ENCODE data around the gene QPRT. TPM values are rescaled to one million over a fixed set of nuclear protein-coding genes. Genes with fewer than 3 reads are reported as not detected.

QPRT gene
- total and polyA plus RNA-seq, 2 of the 8 experiments (the other 6 are each of a cell fraction or from before 2014, with no cell fraction given), result 89.0 to 102 TPM

- H2BK20ac ChIP-seq (ENCODE audit: low read length), result no peak overlapping the region
- no peak overlapping the region for H2AFZ ChIP-seq (ENCODE audit: low read length)
- WGBS, 2 experiments (ENCODE audit: extremely low coverage in 1 of 2, insufficient coverage in 1 of 2, insufficient read length in 1 of 2, insufficient replicate concordance in 2 of 2, low coverage in 1 of 2, low lambda C conversion rate in 2 of 2, missing lambda C conversion rate in 1 of 2), result 81% methylated on average over 5 of the region's 5 CpGs; no CpG with 5 or more reads in 1 of the 2 experiments
- H3K36me3 ChIP-seq (ENCODE audit: control insufficient read depth in 2 of 4, insufficient read depth in 4 of 4, low read length in 3 of 4), result peaks cover 4 to 43% (median 10%) of the 10 kb centered on the region in 4 experiments; a peak in 6 of 8 replicates
- H2BK12ac ChIP-seq (ENCODE audit: low read depth, low read length), result no peak overlapping the region
- no peak overlapping the region; the same call in 1 of the 2 replicates for H4K8ac ChIP-seq (ENCODE audit: extremely low read depth, insufficient read depth, low read length)
- no peak overlapping the region for H3K4me2 ChIP-seq (ENCODE audit: insufficient read depth in 1 of 2, low read depth in 2 of 2, low read length in 2 of 2)
- ChIA-PET POLR2A (ENCODE audit: partially characterized antibody) (interaction anchor here (0.6 to 26.3 kb wide), 7 partner anchors 11 to 763 kb away, joined by 3 to 490 read pairs (median 3); partner anchors contain the start of gene KIF22), CTCF (ENCODE audit: partially characterized antibody) (interaction anchor here (0.8 to 12.2 kb wide), 9 partner anchors 8 to 72 kb away, joined by 3 to 138 read pairs (median 4); no protein-coding TSS in a partner anchor)
- H3K4me1 ChIP-seq (replicated peaks in 1 of 4; ENCODE audit: control insufficient read depth in 3 of 4, insufficient read depth in 4 of 4, low read length in 3 of 4), result peaks cover 0 to 10% (median 4%) of the 10 kb centered on the region in 4 experiments; a peak in 5 of 7 replicates
- H3K56ac ChIP-seq (replicated peaks; ENCODE audit: insufficient read length, low read depth, low read length), result no peak overlapping the region
- H3K14ac ChIP-seq (ENCODE audit: insufficient read length), result no peak overlapping the region
- H3K23me2 ChIP-seq (ENCODE audit: low read depth, low read length), result no peaks in the 10 kb centered on the region
- H2AK5ac ChIP-seq (ENCODE audit: low read depth, low read length), result no peak overlapping the region
- H3K27ac ChIP-seq (ENCODE audit: low read depth, low read length), result no peak overlapping the region
- H3K23ac ChIP-seq (ENCODE audit: insufficient read length), result no peak overlapping the region
- no peak overlapping the region for H2BK15ac ChIP-seq (ENCODE audit: low read length)
- H2BK5ac ChIP-seq (ENCODE audit: low read depth, low read length), result no peak overlapping the region
- H2BK120ac ChIP-seq (replicated peaks; ENCODE audit: low read depth, low read length), result no peak overlapping the region
- no peaks in the 10 kb centered on the region for H3K27me3 ChIP-seq (replicated peaks in 1 of 4; ENCODE audit: control insufficient read depth in 3 of 4, extremely low read depth in 1 of 4, insufficient read depth in 3 of 4, low read length in 3 of 4)
- H3K4ac ChIP-seq (replicated peaks; ENCODE audit: insufficient read length, low read depth, low read length), result no peak overlapping the region
- no peak for FAIRE-seq
- TF ChIP-seq RFX5 (IDR thresholded peaks at IDR 0.05; ENCODE audit: borderline replicate concordance, low read depth, low read length), result no peak
- no peak for TF ChIP-seq EZH2 (IDR thresholded peaks at IDR 0.05; ENCODE audit: low read depth, low read length, severe bottlenecking)
- TF ChIP-seq KDM1A (IDR thresholded peaks at IDR 0.05; ENCODE audit: borderline replicate concordance, low read length), result no peak
- TF ChIP-seq TBP (IDR thresholded peaks at IDR 0.05; ENCODE audit: low read depth, low read length), result no peak
- TF ChIP-seq NRF1 (IDR thresholded peaks at IDR 0.05; ENCODE audit: low read depth, low read length), result no peak
- H4K5ac ChIP-seq (ENCODE audit: insufficient read length, low read depth, low read length), result no peak overlapping the region
- no peak overlapping the region for H3K4me3 ChIP-seq (ENCODE audit: extremely low read depth in 1 of 4, insufficient read depth in 2 of 4, low read depth in 3 of 4, low read length in 4 of 4)
- peaks cover 0 to 87% of the 10 kb centered on the region in 2 experiments; a peak in 3 of 4 replicates for H3K79me2 ChIP-seq (ENCODE audit: control insufficient read depth in 1 of 2, insufficient read depth in 2 of 2, low read length in 2 of 2)
- DNase-seq (ENCODE audit: low read depth in 1 of 2, low spot score in 2 of 2), result no peak
- H3K18ac ChIP-seq (ENCODE audit: extremely low read depth, low read length), result no peak overlapping the region; the same call in 1 of the 2 replicates
- peaks cover 2% of the 10 kb centered on the region; the same call in 1 of the 2 replicates for H3K79me1 ChIP-seq (ENCODE audit: low read depth, low read length)
- no peaks in the 10 kb centered on the region for H3K9me3 ChIP-seq (ENCODE audit: insufficient read depth in 2 of 2, low read depth in 1 of 2, low read length in 1 of 2)
- H3K9ac ChIP-seq (replicated peaks in 1 of 4; ENCODE audit: extremely low read depth in 1 of 4, low read depth in 3 of 4, low read length in 3 of 4), result no peak overlapping the region
- no peak overlapping the region for H4K91ac ChIP-seq (replicated peaks; ENCODE audit: insufficient read length, low read length)
- H4K20me1 ChIP-seq (replicated peaks in 1 of 2; ENCODE audit: control insufficient read depth in 1 of 2, insufficient read depth in 2 of 2, low read length in 2 of 2), result peaks cover 0 to 2% of the 10 kb centered on the region in 2 experiments
Observed at GRCh38 chr16:29720703-29721102, 41.7 kb downstream of the QPRT start.
